Breast epithelium (tissue), 3 donors: ENCODE data around the gene DNAJC8.

ENCODE experiments used
- POLR2A ChIP-seq: fragments of 450-650 bp; IDR thresholded peaks from one replicate; pipeline ENCODE4 v1.6.1; 2016; ENCODE audit warnings: antibody characterized with exemption, mild to moderate bottlenecking, moderate library complexity
- POLR2AphosphoS5 ChIP-seq, 3 donors: sonication (generic); formaldehyde crosslinking; IDR thresholded peaks; one replicate each; pipeline ENCODE4 v1.6.1; 2017; ENCODE audit warnings: antibody characterized with exemption in 3 of 3
- TF ChIP-seq, protein P1 (sequence below), 3 donors: fragments of 450-650 bp; IDR thresholded peaks; one replicate each; pipeline ENCODE4 v1.5.1; 2016 to 2017; ENCODE audit warnings: antibody characterized with exemption in 3 of 3, mild to moderate bottlenecking in 3 of 3, moderate library complexity in 3 of 3

DNA sequence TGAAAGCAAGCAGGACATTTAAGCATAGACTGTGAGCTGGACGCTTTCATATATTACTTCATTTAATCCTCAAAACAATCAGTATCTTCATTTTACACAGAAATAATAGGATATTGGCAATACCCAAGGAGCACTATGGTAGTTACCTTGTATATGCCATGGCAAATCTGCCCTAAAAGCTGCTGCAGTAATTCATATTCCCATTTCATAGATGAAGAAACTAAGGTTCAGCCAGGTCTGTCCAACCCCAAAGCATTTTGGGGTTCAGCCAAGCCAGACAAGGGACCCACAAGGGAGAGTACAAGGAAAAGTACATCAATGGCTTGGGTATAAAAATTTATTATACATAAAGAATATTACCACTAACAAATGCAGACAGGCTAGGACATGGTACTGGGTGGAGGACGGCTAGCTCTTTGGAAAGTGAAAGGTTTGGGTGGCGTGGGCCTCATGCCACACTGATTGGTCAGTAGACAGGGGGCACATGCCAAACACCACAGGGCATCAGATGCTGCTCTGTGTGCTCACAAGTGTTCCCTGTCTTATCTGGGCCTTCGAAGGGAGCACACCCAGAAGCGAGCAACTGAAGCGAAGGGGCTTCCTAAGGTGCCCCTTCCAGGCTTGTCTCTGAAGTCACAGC is 32.5 kb downstream of the DNAJC8 start:
- TF ChIP-seq, protein P1, sequence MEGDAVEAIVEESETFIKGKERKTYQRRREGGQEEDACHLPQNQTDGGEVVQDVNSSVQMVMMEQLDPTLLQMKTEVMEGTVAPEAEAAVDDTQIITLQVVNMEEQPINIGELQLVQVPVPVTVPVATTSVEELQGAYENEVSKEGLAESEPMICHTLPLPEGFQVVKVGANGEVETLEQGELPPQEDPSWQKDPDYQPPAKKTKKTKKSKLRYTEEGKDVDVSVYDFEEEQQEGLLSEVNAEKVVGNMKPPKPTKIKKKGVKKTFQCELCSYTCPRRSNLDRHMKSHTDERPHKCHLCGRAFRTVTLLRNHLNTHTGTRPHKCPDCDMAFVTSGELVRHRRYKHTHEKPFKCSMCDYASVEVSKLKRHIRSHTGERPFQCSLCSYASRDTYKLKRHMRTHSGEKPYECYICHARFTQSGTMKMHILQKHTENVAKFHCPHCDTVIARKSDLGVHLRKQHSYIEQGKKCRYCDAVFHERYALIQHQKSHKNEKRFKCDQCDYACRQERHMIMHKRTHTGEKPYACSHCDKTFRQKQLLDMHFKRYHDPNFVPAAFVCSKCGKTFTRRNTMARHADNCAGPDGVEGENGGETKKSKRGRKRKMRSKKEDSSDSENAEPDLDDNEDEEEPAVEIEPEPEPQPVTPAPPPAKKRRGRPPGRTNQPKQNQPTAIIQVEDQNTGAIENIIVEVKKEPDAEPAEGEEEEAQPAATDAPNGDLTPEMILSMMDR (IDR thresholded peaks at IDR 0.05), result no peak
- TF ChIP-seq POLR2A, result no peak
- no peak for TF ChIP-seq POLR2AphosphoS5 (IDR thresholded peaks at IDR 0.05)
